IPS DF 6.9 (cell line): Measurements from ENCODE around the gene ZGPAT.

ENCODE experiments used
- DNase-seq: peaks from one replicate; pipeline ENCODE4 v3.0.0-alpha.2; 2013; ENCODE audit warnings: low read depth, low spot score
- H3K27ac ChIP-seq: one replicate; pipeline ENCODE4 v1.5.1; 2013; ENCODE audit warnings: low read length, control low read depth
- H3K27me3 ChIP-seq: 2 replicates; pipeline ENCODE4 v1.6.1; 2013; ENCODE audit warnings: mild to moderate bottlenecking, low read length; ENCODE audit not compliant: control insufficient read depth, insufficient read depth
- H3K36me3 ChIP-seq: 2 replicates; pipeline ENCODE4 v1.6.1; 2013; ENCODE audit warnings: low read length; ENCODE audit not compliant: control insufficient read depth, insufficient read depth
- H3K4me1 ChIP-seq: 2 replicates; pipeline ENCODE4 v1.6.1; 2013; ENCODE audit warnings: low read length; ENCODE audit not compliant: control insufficient read depth, insufficient read depth
- H3K4me3 ChIP-seq: 2 replicates; pipeline ENCODE4 v1.5.1; 2013; ENCODE audit warnings: mild to moderate bottlenecking, low read length
- H3K9me3 ChIP-seq: 2 replicates; pipeline ENCODE4 v1.6.1; 2013; ENCODE audit warnings: low read length, inconsistent platforms; ENCODE audit not compliant: control insufficient read depth, insufficient read depth
- WGBS: extraction: QIAGEN DNeasy Blood & Tissue Kit; methylation state at CpG from one replicate; pipeline ENCODE4 v1.1.7; 2013; ENCODE audit warnings: mixed read lengths, missing lambda C conversion rate; ENCODE audit not compliant: insufficient read length, insufficient coverage; 5-methylcytosine and 5-hydroxymethylcytosine counted together

ZGPAT gene

GRCh38 chr20:63693733-63694583 is 13.9 kb upstream of the ZGPAT start:
- H3K27me3 ChIP-seq = no peaks in the 10 kb centered on the region
- peaks cover 23% of the 10 kb centered on the region for H3K36me3 ChIP-seq
- peaks cover 2% of the 10 kb centered on the region; the same call in 1 of the 2 replicates for H3K9me3 ChIP-seq
- DNase-seq = no peak
- H3K4me3 ChIP-seq = no peak overlapping the region
- WGBS = no CpG with 5 or more reads among the region's 21 CpGs
- H3K27ac ChIP-seq = no peak overlapping the region
- no peaks in the 10 kb centered on the region; the same call in 1 of the 2 replicates for H3K4me1 ChIP-seq

GRCh38 chr20:63694584-63695423 is 13.0 kb upstream of the ZGPAT start:
- no peaks in the 10 kb centered on the region for H3K27me3 ChIP-seq
- no peak overlapping the region for H3K27ac ChIP-seq
- H3K4me1 ChIP-seq = no peaks in the 10 kb centered on the region; the same call in 1 of the 2 replicates
- WGBS = no CpG with 5 or more reads among the region's 37 CpGs
- H3K4me3 ChIP-seq = no peak overlapping the region
- H3K9me3 ChIP-seq = peaks cover 2% of the 10 kb centered on the region; the same call in 1 of the 2 replicates
- no peak for DNase-seq
- peaks cover 23% of the 10 kb centered on the region for H3K36me3 ChIP-seq

GRCh38 chr20:63695424-63696305 is 12.2 kb upstream of the ZGPAT start:
- Histone ChIP-seq H3K27ac (no peak overlapping the region), H3K36me3 (peaks cover 23% of the 10 kb centered on the region), H3K4me3 (no peak overlapping the region), H3K9me3 (peaks cover 2% of the 10 kb centered on the region; the same call in 1 of the 2 replicates), H3K27me3 (no peaks in the 10 kb centered on the region), H3K4me1 (no peaks in the 10 kb centered on the region; the same call in 1 of the 2 replicates)
- no CpG with 5 or more reads among the region's 25 CpGs for WGBS
- DNase-seq = no peak

- no peaks in the 10 kb centered on the region; the same call in 1 of the 2 replicates for H3K4me1 ChIP-seq
- H3K27ac ChIP-seq = no peak overlapping the region
- peaks cover 22% of the 10 kb centered on the region for H3K36me3 ChIP-seq
- no CpG with 5 or more reads among the region's 6 CpGs for WGBS
- no peaks in the 10 kb centered on the region for H3K27me3 ChIP-seq
- peaks cover 2% of the 10 kb centered on the region; the same call in 1 of the 2 replicates for H3K9me3 ChIP-seq
- no peak overlapping the region for H3K4me3 ChIP-seq
- no peak for DNase-seq
Observed at GRCh38 chr20:63696306-63696627, 11.6 kb upstream of the ZGPAT start.

- no peak within 1 kb of the TSS for H3K27ac ChIP-seq
- peaks cover 1% of the 10 kb centered on the region; the same call in 1 of the 2 replicates for H3K4me1 ChIP-seq
- DNase-seq = no peak
- no peaks in the 10 kb centered on the region for H3K27me3 ChIP-seq
- H3K36me3 ChIP-seq = peaks cover 19% of the 10 kb centered on the region
- no peak within 1 kb of the TSS for H3K4me3 ChIP-seq
- no CpG with 5 or more reads among the region's 52 CpGs for WGBS
- peaks cover 2% of the 10 kb centered on the region; the same call in 1 of the 2 replicates for H3K9me3 ChIP-seq
Observed at GRCh38 chr20:63696628-63697356, 11.0 kb upstream of the ZGPAT start, which contains the start of gene TNFRSF6B. TSS of gene TNFRSF6B (plus strand) at chr20:63696652. CDS start at chr20:63696768, 116 bp downstream.

GRCh38 chr20:63697357-63697867 is 10.4 kb upstream of the ZGPAT start:
- DNase-seq = no peak
- no peak overlapping the region for H3K4me3 ChIP-seq
- peaks cover 2% of the 10 kb centered on the region; the same call in 1 of the 2 replicates for H3K9me3 ChIP-seq
- H3K4me1 ChIP-seq = peaks cover 1% of the 10 kb centered on the region; the same call in 1 of the 2 replicates
- no CpG with 5 or more reads among the region's 7 CpGs for WGBS
- H3K36me3 ChIP-seq = peaks cover 16% of the 10 kb centered on the region
- H3K27me3 ChIP-seq = no peaks in the 10 kb centered on the region
- no peak overlapping the region for H3K27ac ChIP-seq

GRCh38 chr20:63697868-63698545 is 9.8 kb upstream of the ZGPAT start:
- Histone ChIP-seq H3K4me3 (no peak overlapping the region), H3K27me3 (no peaks in the 10 kb centered on the region), H3K9me3 (peaks cover 2% of the 10 kb centered on the region; the same call in 1 of the 2 replicates), H3K27ac (no peak overlapping the region), H3K4me1 (peaks cover 1% of the 10 kb centered on the region; the same call in 1 of the 2 replicates), H3K36me3 (peaks cover 16% of the 10 kb centered on the region)
- no CpG with 5 or more reads among the region's 40 CpGs for WGBS
- DNase-seq = no peak

- Histone ChIP-seq H3K4me3 (no peak overlapping the region), H3K9me3 (no peaks in the 10 kb centered on the region), H3K4me1 (peaks cover 1% of the 10 kb centered on the region; the same call in 1 of the 2 replicates), H3K36me3 (peaks cover 12% of the 10 kb centered on the region), H3K27ac (no peak overlapping the region), H3K27me3 (no peaks in the 10 kb centered on the region)
- no peak for DNase-seq
- no CpG with 5 or more reads among the region's 19 CpGs for WGBS
Observed at GRCh38 chr20:63698739-63699465, 8.9 kb upstream of the ZGPAT start.
